ENCODE measurements around the gene NEK7.
"Not testable (repeated sequence)": the region's sequence is repeated elsewhere in the genome, so short reads cannot be mapped to it uniquely, and the experiment has no call there.

NEK7 gene

DNA sequence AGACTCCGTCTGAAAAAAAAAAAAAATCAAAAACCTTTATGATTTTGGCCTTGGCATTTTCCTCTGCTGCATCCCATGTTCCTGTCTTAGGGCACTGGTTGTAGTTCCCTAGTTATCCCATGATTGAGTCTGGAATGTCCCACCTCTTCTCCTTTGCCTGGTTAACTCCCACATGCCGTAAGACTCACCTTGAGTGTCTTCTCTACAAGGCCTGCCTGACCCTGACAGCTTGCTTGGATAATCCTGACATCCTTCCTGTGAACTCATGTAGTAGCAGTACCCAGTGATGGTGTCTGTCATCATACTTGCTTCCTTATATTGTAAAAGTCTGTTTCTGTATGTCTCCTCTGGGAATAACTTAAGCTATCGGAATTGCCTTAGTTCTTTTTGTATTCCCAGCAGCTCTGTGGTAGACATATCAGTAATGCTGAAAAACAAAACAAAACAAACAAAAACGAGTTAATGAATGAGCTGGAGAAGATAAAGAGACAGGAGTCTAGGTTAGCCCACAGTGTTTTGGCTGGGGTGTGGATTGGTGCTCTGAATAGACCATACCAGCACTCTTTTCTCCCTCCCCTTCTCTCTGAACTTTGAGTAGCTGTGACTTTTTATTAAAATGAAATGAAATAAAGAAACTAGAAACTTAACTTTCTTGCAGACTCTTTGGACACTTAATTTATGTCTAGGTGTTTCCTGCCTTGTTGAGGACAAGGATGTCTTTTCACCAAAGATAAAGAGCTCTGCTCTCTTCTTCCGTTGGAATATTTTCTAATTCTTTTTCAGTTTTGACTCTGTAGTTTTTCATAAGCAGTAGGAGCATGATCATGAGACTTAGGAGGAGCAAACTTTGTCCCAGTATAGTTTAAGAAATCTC, 15.1 kb downstream of the NEK7 start:
- DNase-seq (ENCODE audit: low read depth), result no peak

DNA sequence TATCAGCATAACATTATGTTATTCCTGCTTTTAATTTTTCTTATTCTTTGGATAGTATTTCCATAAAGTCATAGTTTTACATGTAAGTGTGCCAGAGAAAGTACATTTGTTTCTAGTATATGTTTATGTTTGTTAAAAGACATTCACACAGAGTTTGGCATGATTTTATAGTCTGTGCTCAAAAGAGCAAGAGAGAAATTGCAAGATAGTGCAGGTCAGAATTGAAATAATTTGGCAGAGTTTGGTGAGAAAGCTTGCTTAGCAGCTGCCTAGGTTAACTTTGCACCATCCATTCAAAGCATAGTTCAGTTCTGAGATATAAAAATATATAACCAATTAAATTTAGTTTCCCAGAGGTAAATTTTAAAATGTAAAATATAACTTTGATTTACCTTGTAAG, 17.0 kb downstream of the NEK7 start:
- no peak for DNase-seq (ENCODE audit: low read depth)

DNA sequence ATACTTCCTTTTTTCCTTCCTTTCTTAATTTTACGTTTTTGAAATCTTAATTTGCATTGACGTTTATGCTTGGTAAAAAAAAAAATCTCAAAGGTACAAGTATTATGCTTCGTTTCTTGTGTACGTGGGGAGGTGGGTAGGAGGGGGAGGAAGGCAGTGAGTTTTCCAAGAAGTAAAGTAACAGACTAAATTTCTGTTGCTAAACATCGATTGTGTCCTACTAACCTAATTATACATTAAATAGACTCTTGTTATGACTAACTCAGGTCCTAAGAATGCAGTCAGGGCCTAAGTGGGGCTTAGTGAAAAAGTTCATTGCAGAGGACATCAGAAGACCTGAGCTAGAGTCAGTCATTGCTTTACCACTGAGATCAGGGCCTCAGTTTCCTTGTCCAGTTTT, 17.5 kb downstream of the NEK7 start:
- peak; percentile 50 for DNase-seq (ENCODE audit: low read depth)

DNA sequence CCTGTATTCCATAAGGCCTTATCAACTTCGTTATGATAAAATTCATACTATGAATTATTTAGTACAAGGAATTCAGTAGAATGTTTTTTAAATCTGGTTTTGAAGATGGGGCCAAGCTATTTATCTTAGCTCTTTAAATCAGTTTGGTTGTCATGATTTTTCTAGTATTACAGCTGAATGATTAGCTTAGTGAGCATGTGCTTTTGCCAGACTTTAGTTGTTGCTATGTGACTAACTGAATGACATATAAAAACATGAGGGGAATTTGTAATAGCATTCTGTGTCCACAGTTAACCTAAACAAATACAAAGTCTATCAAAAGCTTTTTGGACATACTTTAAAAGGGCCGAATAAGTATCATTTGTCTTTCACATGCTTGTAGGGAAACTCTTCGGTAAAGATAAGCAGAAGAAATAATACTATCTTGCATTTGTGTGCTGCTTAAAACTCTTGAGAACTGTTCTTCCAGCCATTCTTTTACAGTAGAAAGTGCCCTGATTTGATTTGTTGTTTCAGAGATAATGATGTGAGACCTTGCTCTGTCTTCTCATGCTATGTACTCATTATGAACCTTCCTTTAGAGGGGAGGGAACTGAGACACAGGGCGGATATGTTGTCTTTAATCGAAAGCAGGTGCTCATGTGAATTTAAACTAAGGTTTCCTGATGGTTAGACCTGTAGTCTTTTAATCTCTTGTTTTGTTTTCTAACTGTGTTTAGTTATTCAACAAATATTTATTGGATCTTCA, 18.8 kb downstream of the NEK7 start:
- peak; percentile 75 for DNase-seq (ENCODE audit: low read depth)

DNA sequence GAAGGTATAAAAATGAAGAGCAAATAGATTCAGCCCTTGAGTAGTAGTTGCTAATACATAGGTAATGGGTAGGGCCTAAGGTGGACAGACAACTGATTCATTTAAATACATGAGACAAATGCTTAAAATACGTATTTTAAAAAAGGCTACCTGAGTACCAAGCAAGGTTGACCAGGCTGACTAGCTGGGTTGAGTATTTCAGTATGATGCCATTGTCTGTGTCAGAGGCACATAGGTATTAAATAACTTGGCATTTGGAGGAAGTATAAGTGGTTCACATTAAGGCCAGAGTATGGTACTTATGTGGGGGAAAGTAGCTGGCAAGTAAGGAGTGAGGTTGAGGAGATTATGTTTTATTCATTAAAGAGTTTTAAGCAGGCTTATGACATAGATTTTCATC, 19.4 kb downstream of the NEK7 start:
- DNase-seq (ENCODE audit: low read depth), result no peak

DNA sequence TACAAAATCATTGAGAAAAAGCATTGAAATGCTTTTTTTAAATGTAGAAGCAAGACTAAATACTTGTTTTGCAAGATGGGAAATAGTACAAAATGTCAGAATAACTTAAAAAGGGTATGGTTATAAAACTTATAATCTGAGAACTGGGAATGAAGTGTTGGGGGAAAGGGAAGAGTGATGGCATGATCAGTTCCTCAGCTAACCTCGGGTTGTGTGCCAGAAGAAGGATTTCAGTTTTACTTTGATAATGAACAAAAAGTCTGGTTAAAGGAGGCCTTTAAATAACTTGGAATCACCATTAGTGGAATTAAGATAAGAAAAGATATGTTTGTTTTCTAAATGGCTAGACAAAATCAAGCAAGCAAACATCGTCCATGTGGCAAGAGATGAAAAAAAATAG, 20.7 kb downstream of the NEK7 start:
- no peak for DNase-seq (ENCODE audit: low read depth)

DNA sequence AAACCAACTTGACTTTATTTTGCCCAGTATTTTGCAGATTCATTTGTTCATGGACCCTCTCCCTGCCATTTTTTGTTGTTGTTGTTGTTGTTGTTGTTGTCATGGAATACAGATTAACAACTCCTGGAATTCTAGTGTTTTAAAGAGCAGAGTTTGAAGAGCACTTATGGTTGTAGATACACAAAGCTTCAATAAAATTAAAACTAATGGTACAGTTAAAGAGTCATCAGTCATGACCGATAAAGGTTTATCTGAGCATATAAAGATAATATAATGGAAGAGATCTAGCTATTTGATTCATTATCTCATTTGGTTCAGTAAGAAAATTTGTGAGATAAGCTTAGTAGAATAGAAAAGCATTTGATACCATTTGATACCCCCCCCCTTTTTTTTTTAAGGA, 21.8 kb downstream of the NEK7 start:
- no peak for DNase-seq (ENCODE audit: low read depth)

DNA sequence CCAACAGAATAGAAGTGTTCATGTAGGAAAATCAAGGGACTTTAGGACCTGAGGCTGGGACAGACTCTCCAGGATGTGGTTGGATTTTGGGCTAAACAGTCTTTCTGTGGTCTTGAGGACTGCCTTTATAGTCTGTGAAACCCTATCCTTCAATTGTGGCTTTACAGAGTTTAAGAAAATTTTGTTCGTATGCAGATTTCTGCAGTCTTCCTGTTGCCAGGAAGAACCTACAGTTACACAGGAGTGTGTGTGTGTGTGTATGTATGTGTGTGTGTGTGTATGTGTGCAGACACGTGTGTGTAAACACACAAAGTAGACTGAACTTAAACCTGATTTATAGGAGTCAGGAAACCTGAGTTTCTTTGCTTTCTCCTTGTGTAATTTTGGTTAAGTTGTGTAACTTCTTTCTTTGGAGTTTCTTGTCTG, 22.8 kb downstream of the NEK7 start:
- peak; percentile 77 for DNase-seq (ENCODE audit: low read depth)

DNA sequence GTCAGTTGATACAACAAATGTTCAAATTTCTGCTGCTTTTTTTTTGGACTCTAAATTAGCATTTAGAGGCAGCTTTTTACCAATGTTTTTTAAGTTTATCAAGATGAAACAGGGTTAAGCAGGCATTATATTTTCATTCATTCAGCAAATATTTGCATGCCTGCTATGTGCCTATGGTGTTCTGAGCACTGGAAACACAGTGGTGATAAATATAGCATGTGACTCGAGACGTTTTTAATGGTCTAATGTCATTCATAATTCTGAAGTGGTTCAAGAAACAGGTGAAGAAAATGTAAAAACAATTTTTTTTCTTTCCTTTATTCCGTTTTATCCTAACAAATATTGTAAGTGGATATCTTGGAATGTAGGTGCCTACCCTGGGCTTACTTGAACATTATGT, 26.8 kb downstream of the NEK7 start:
- DNase-seq (ENCODE audit: low read depth), result no peak

DNA sequence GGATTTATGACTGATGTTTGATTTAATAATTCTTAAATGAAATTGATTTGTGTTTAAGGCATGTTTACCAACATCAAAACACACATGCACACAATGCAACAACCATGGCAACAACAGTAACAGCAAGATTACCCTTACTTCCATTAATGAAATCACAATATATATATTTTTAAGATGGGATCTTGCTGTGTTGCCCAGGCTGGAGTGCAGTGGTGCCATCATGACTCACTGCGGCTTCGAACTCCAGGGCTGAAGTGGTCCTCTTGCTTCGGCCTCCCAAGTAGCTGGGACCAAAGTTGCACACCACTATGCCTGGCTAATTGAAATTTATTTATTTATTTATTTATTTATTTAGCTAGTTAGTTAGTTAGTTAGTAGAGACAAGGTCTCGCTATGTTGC, 27.7 kb downstream of the NEK7 start:
- no peak for DNase-seq (ENCODE audit: low read depth)

DNA sequence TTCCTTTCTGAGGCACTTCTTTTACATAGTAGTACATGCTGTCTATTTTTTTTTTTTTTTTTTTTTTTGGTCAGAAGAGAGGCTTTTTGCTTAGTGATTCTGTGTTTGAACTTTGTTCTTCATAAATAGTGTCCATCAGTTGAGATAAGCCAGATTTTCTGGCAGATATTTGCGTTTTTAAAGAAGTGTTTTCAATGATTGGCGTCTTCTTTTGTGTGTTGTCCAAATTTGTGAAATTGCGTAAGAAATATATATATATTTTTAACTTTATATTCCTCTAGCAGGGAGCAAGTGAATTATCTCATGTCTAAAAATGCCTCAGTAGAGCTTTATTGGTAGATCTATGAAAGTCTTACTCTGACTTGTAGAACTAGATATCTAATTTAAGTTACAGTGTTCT, 28.3 kb downstream of the NEK7 start:
- DNase-seq (ENCODE audit: low read depth), result no peak

DNA sequence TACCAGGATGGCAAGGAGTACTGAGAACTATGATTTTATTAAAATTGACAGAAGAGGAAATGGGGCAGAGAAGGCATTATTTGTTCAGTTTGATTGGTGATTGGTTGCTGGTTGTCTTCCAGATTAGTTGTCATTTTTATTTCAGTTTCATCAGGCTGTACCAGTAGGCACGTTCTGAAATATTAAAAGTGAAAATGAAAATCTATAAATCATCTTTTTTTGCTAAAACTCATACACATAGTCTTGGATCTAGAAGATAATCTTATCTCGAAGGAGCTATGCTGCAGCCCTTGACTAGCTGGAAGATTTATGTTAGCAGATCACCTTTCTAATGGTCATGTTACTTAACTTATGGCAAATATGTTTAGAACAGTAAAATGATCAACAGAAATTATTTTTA, 29.0 kb downstream of the NEK7 start:
- no peak for DNase-seq (ENCODE audit: low read depth)

DNA sequence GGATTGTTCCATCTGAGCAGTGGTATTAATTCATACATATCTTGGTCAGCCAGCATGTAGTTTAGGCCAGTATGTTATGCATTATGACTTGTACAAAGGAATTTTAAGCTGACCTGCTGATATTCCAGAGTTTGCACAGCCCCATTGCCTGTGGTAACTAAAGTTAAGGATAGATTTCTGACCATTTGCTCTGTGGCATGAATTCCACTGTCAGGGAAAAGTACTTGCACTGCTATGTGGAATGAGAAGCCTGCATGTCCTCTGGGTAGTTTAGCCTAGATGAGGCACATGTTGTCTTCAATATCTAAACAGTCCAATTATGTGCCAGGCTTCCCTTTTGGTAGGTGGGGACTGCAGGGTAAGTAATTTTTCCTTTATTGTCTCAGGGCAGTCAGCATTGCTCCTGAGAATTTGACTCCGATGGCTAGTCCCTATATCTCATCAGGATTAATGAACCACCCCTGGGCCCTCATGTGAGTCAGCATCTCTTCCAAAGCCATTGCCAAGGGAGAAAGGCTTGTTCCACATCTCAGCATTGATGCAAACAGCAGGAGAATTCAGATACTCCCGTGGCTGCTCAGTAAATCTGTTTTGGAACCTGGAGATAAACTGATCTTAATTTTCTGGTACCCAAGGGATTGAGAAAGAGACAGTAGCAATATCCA, 30.2 kb downstream of the NEK7 start:
- DNase-seq (ENCODE audit: low read depth), result peak; percentile 44

DNA sequence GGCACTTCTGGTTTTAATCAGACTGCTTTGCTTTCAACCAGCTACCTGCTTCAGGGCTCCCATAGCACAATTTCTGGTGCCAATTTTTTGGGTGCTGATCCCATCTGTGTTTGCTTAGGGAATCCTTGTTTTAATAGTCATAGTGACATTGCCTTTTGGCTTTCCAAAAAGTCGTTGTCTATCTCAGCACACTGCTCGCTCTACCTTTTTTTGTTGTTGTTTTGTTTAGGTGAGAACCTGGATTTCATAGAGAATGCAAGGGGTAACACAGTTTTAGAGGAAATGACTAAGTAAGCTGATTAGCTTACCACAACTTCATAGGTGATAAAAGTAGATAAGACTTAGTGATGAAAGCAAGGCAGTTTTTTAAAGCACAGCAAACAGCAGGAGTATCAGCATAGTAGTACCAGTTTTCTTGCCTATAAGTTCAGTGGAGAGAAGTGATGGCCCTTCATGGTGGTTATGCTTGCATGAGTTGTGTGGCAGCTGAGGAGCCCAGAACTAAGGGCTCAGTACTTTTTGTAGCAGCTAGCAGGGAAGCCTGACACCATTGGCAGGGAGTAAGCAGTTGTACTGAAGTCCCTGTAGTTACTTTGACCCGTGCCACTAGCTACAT, 31.3 kb downstream of the NEK7 start:
- DNase-seq (ENCODE audit: low read depth), result no peak

DNA sequence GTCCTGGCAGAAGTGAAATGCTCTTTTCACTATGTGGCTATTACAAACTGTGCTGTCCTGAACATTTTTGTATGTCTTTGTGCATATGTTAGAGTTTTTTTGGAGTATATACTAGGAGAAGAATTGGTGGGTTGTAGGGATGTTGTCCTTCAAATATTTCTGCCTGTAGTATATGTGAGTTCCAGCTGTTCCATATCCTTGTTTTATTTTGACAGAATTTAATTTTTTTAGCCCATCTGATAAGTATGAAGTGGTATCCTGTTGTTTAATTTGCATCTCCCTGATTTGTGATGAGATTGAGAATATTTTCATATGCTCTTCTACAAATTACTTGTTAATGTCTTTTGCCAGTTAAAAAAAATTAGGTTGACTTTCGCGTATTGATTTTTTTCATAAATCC, 34.3 kb downstream of the NEK7 start:
- DNase-seq (ENCODE audit: low read depth), result no peak

DNA sequence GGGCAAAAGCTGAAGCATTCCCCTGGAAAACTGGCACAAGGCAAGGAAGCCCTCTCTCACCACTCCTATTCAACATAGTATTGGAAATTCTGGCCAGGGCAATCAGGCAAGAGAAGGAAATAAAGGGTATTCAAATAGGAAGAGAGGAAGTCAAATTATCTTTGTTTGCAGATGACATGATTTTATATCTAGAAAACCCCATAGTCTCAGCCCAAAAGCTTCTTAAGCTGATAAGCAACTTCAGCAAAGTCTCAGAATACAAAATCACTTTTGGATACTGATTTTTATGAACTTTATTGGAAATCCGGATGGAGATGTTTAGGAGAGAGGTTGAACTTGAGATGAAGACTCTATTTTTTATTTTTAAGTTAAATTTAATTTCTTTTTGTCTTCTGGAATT, 37.1 kb downstream of the NEK7 start:
- DNase-seq (ENCODE audit: low read depth), result not testable (repeated sequence)

DNA sequence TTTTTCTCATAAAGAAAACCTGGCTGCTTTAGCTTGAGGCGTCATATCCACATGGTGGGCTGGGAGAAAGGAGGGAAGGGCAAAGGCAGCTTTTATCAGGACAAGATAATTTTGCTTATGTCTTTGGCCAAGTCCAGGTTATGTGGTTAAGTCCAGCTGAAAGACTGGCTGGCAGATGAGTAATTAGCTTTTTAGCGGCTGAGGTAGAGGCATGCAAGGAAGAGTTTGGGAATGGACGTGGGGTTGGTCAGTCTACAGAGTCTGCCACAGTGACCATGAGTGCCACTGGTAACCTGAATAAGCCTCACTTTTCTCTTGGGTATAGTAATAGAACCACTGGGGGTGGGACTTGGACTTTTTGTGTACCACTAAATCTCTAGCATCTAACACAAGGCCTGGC, 39.8 kb downstream of the NEK7 start:
- peak; percentile 28 for DNase-seq (ENCODE audit: low read depth)

DNA sequence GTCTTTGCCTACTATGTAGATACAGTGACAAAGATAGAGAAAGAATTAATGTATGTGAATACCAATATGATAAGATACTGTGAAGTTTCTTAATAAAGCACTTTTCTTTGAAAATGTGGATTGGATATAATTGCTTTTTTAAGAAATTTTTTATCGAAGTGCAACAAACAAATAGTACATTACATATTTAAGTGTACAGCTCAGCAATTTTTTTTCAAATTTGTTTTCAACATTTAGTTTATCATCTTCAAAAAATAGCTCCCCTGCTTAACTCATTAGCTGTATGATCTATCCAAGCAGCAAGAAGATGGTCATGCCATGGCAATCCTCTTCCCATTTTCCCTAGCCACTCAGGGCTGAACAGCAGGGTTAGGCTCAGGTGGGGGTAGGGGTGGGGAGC, 40.5 kb downstream of the NEK7 start:
- no peak for DNase-seq (ENCODE audit: low read depth)

DNA sequence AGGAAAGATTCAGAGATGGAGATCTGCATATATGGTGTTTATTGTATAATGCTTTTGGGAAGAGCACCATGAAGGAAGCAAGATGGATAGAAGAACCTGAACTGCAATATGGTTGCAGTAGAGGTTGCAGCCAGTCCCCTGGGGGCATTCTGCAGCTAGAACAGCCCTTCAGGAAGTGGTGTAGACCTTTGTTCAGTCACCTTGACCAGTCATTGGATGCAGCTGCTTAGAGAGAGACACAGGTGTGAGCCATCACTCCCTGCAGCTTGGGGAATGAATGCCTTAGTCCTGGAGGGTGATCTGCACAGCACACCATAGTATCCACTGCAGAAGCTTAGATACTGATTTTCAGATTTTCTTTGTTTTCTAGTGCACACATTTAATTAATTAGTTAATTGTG, 42.3 kb downstream of the NEK7 start:
- DNase-seq (ENCODE audit: low read depth), result no peak

DNA sequence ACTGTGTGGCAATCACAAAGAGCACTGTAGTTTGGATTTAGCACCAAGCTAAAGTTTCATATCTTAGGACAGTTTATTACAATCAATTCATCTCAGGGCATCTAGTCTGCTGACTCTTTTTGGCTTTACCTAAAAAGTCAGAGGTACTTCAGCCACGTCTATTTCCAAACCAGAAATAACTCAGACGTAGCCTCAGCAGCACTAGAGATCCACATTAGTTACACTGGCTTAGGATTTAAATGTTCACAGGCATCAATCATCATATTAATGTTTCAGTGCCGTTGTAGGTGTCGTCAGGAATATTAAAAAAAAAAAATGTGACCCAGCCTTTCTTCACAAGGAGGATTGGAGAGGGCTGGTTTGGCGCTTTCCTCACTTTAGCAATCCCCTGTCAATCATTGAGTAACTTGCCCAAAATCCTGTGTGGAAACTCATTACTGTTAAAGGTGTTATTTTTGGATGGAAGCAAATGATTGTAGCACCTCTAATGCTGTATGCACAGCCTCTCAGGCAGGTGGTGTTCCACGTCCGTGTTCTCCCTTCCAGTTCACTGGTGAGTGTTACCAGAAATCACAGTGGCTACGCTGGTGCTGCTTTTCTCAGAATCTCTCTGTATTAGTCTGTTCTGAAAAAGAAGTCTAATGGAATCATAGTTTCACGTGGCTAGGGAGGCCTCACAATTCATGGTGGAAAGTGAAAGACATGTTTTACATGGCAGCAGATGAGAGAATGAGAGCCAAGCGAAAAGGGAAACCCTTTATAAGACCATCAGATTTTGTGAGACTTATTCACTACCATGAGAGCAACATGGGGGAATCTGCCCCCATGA, 45.4 kb downstream of the NEK7 start:
- no peak for DNase-seq (ENCODE audit: low read depth)

DNA sequence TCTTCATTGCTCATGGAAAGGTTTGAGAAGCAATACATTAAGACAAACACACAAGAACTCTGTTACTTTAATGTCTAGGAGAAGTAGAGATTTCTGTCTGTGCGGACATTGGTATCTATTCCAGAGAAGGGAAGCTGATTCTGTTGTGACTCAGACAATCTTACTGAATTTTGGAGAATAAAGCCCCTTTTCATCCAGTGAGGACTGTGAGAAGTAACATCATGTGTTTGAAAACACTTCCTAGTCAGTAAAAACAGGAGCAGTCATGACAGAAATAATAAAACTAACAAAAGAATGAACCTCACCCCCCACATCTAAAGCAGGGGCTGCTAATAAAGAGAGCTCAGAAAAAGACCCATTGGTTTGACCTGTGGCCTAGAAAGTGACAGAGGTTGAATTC, 46.6 kb downstream of the NEK7 start:
- DNase-seq (ENCODE audit: low read depth), result no peak

All from EH (cell line).